ENCODE data around the gene CRLF1.

DNA sequence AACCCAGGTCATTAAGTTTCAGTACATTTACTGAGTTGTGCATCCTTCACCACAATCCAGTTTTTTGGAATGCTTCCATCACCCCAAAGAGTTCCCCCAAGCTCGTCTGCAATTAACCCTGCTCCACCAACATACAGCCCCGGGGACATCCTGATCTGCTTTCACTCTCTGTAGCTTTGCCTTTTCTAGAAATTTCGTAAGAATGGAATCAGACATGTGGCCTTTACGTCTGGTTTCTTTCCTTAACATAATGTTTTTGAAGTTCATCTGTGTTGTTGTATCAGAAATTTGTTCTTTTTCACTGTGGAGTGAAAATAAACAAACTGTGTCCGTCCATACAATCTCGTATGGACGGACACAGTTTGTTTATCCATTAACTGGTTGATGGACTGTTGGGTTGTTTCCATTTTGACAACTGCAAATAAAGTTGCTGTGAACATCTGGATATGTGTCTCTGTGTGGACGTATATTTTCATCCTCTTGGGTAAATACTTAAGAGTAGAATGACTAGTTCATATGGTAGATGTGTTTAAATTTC is 33.2 kb upstream of the CRLF1 start:
- TF ChIP-seq CTCF (IDR thresholded peaks at IDR 0.05), result no peak
- TF ChIP-seq POLR2A (IDR thresholded peaks at IDR 0.05), result no peak

Data from adrenal gland (tissue), 5 donors.